GM13976 (cell line): ENCODE data around the gene PPP1R1B.

Experiments
- DNase-seq: peaks from one replicate; pipeline ENCODE4 v3.0.0; 2012; ENCODE audit warnings: low spot score
- CTCF ChIP-seq: IDR thresholded peaks from 2 replicates; pipeline ENCODE4 v1.5.1; 2012; ENCODE audit warnings: borderline replicate concordance, mild to moderate bottlenecking; ENCODE audit not compliant: insufficient read depth; ENCODE audit errors: extremely low read depth, missing control alignments, control extremely low read depth
- in situ Hi-C: fragments of 300-500 bp; cut with MboI; formaldehyde crosslinking; loops from one replicate; pipeline ENCODE4 v1.12.0; 2022; ENCODE audit warnings: low sequenced_read_pairs, mixed read lengths, inconsistent platforms; ENCODE audit not compliant: unreplicated experiment

The PPP1R1B gene

GRCh38 chr17:39660397-39661385, 33.9 kb downstream of the PPP1R1B start:
- DNase-seq = no peak
- in situ Hi-C loops = no loop called here
- no peak for TF ChIP-seq CTCF

GRCh38 chr17:39661744-39662541, 35.2 kb downstream of the PPP1R1B start:
- no peak for DNase-seq
- in situ Hi-C loops = no loop called here
- no peak for TF ChIP-seq CTCF

GRCh38 chr17:39662551-39663339, 36.0 kb downstream of the PPP1R1B start:
- no peak for DNase-seq
- TF ChIP-seq CTCF = no peak
- in situ Hi-C loops = no loop called here

GRCh38 chr17:39663340-39663687, 36.6 kb downstream of the PPP1R1B start:
- in situ Hi-C loops = no loop called here
- no peak for TF ChIP-seq CTCF
- no peak for DNase-seq

- in situ Hi-C loops = no loop called here
- TF ChIP-seq CTCF = no peak
- no peak for DNase-seq
Observed at GRCh38 chr17:39663688-39664580, 37.2 kb downstream of the PPP1R1B start.
